ENCODE results near the gene PSMA5. TPM values are rescaled to one million over a fixed set of nuclear protein-coding genes. Genes with fewer than 3 reads are reported as not detected.

Gene PSMA5
- total RNA-seq, 1 experiment from 2014 or later: 169 TPM

DNA sequence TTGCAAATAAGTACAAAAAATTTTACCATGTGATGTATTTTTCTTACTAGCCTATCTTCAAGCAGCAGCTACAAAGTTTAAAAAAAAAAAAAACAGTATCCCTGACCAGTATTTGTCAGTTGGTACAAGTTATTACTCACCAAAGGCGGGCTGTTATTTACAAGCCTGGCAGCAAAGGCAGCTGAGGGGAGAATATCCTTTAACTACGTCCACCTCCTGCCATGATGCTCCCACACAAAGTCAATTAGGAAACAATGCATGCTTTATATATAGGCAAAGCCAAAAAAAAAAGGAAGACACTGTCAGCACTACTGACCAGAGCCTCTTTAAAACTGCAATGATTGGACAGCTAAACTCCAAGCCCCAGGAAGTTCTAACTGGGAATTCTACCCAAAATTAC lies 13.7 kb downstream of the PSMA5 start:
- no peak overlapping the region for H3K4me2 ChIP-seq (ENCODE audit: low read length)
- ChIA-PET CTCF (interaction anchor here (0.9 kb wide), 1 partner anchor 11 kb away, joined by 3 read pairs; no protein-coding TSS in a partner anchor), RAD21 (ENCODE audit: low non-redundant PET in 1 of 2, low total read pairs in 2 of 2, uncharacterized antibody in 2 of 2, unreplicated experiment in 2 of 2) (no interaction called here), POLR2A (no interaction called here)
- no peaks in the 10 kb centered on the region for H3K4me1 ChIP-seq (ENCODE audit: control insufficient read depth in 1 of 2, insufficient read depth in 2 of 2, low read length in 2 of 2)
- H3K27ac ChIP-seq (ENCODE audit: low read depth, low read length): no peak overlapping the region
- H3K27me3 ChIP-seq (ENCODE audit: insufficient read depth, low read length): no peaks in the 10 kb centered on the region
- peaks cover 74 to 90% of the 10 kb centered on the region in 2 experiments for H3K36me3 ChIP-seq (ENCODE audit: control insufficient read depth in 1 of 2, insufficient read depth in 2 of 2, low read length in 2 of 2)
- intact Hi-C loops (cut with micrococcal nuclease): no loop called here
- H3K9me3 ChIP-seq (ENCODE audit: control insufficient read depth in 1 of 2, insufficient read depth in 1 of 2, low read depth in 1 of 2, low read length in 2 of 2): no peaks in the 10 kb centered on the region
- H3K9me2 ChIP-seq (ENCODE audit: insufficient read depth): no peaks in the 10 kb centered on the region
- H2AFZ ChIP-seq (ENCODE audit: low read depth, low read length, poor library complexity, severe bottlenecking): no peak overlapping the region
- no peak for DNase-seq (ENCODE audit: low read depth, low spot score)
- BruUV-seq (replicated peaks): no TSS peak
- no peak overlapping the region for H3K9ac ChIP-seq (ENCODE audit: low read length)
- ATAC-seq: no peak
- peaks cover 88% of the 10 kb centered on the region for H3K79me2 ChIP-seq (ENCODE audit: insufficient read depth, low read length)
- no peak for TF ChIP-seq SIN3A (IDR thresholded peaks at IDR 0.05; ENCODE audit: low read depth)
- no peak overlapping the region for H3K4me3 ChIP-seq (replicated peaks in 1 of 2; ENCODE audit: low read depth in 1 of 2, low read length in 2 of 2)
- peaks cover 15% of the 10 kb centered on the region for H4K20me1 ChIP-seq (ENCODE audit: insufficient read depth)

DNA sequence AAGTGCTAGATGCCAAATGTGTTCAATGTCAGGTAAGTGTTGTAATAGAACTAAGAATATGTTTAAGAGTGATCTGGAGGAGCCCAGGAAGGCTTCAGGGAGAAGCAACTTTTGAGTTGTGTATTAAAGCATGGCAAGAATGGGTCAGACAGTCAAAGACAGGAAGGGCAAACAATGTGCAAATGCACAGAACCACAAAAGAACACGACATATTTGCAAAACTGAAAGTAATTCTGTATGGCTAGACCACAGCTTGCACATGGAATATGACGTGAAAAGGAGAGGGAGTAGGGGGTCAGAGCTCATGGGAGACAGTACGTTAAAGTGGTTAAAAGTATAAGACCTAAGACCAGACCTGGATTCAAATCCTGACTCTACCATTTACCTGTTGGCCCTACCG lies 21.4 kb downstream of the PSMA5 start:
- ChIA-PET CTCF (no interaction called here), RAD21 (ENCODE audit: low non-redundant PET in 1 of 2, low total read pairs in 2 of 2, uncharacterized antibody in 2 of 2, unreplicated experiment in 2 of 2) (no interaction called here), POLR2A (no interaction called here)
- ATAC-seq (no peak), DNase-seq (ENCODE audit: low read depth, low spot score) (no peak)
- intact Hi-C loops (cut with micrococcal nuclease): no loop called here
- Histone ChIP-seq H3K9me3 (ENCODE audit: control insufficient read depth in 1 of 2, insufficient read depth in 1 of 2, low read depth in 1 of 2, low read length in 2 of 2) (no peaks in the 10 kb centered on the region), H3K27ac (ENCODE audit: low read depth, low read length) (no peak overlapping the region), H3K4me2 (ENCODE audit: low read length) (no peak overlapping the region), H3K9me2 (ENCODE audit: insufficient read depth) (no peaks in the 10 kb centered on the region), H3K79me2 (ENCODE audit: insufficient read depth, low read length) (peaks cover 47% of the 10 kb centered on the region), H3K9ac (ENCODE audit: low read length) (no peak overlapping the region), H3K4me1 (ENCODE audit: control insufficient read depth in 1 of 2, insufficient read depth in 2 of 2, low read length in 2 of 2) (no peaks in the 10 kb centered on the region), H2AFZ (ENCODE audit: low read depth, low read length, poor library complexity, severe bottlenecking) (no peak overlapping the region), H3K27me3 (ENCODE audit: insufficient read depth, low read length) (no peaks in the 10 kb centered on the region), H4K20me1 (ENCODE audit: insufficient read depth) (no peaks in the 10 kb centered on the region; the same call in 1 of the 2 replicates), H3K36me3 (ENCODE audit: control insufficient read depth in 1 of 2, insufficient read depth in 2 of 2, low read length in 2 of 2) (peaks cover 46 to 47% of the 10 kb centered on the region in 2 experiments), H3K4me3 (replicated peaks in 1 of 2; ENCODE audit: low read depth in 1 of 2, low read length in 2 of 2) (no peak overlapping the region)
- no TSS peak for BruUV-seq (replicated peaks)
- TF ChIP-seq, protein P1, sequence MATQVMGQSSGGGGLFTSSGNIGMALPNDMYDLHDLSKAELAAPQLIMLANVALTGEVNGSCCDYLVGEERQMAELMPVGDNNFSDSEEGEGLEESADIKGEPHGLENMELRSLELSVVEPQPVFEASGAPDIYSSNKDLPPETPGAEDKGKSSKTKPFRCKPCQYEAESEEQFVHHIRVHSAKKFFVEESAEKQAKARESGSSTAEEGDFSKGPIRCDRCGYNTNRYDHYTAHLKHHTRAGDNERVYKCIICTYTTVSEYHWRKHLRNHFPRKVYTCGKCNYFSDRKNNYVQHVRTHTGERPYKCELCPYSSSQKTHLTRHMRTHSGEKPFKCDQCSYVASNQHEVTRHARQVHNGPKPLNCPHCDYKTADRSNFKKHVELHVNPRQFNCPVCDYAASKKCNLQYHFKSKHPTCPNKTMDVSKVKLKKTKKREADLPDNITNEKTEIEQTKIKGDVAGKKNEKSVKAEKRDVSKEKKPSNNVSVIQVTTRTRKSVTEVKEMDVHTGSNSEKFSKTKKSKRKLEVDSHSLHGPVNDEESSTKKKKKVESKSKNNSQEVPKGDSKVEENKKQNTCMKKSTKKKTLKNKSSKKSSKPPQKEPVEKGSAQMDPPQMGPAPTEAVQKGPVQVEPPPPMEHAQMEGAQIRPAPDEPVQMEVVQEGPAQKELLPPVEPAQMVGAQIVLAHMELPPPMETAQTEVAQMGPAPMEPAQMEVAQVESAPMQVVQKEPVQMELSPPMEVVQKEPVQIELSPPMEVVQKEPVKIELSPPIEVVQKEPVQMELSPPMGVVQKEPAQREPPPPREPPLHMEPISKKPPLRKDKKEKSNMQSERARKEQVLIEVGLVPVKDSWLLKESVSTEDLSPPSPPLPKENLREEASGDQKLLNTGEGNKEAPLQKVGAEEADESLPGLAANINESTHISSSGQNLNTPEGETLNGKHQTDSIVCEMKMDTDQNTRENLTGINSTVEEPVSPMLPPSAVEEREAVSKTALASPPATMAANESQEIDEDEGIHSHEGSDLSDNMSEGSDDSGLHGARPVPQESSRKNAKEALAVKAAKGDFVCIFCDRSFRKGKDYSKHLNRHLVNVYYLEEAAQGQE (IDR thresholded peaks at IDR 0.05; ENCODE audit: low read depth): no peak
- TF ChIP-seq CEBPB (IDR thresholded peaks at IDR 0.05; ENCODE audit: low read depth): no peak
- TF ChIP-seq, protein P2, sequence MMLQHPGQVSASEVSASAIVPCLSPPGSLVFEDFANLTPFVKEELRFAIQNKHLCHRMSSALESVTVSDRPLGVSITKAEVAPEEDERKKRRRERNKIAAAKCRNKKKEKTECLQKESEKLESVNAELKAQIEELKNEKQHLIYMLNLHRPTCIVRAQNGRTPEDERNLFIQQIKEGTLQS (IDR thresholded peaks at IDR 0.05): no peak
- no peak for TF ChIP-seq ZFX (IDR thresholded peaks at IDR 0.05)
- TF ChIP-seq, protein P3, sequence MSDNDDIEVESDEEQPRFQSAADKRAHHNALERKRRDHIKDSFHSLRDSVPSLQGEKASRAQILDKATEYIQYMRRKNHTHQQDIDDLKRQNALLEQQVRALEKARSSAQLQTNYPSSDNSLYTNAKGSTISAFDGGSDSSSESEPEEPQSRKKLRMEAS (IDR thresholded peaks at IDR 0.05): no peak
- TF ChIP-seq EZH2phosphoT487 (IDR thresholded peaks at IDR 0.05; ENCODE audit: borderline replicate concordance): no peak
- no peak for TF ChIP-seq SRF (IDR thresholded peaks at IDR 0.05; ENCODE audit: low read depth)
- TF ChIP-seq, protein P4, sequence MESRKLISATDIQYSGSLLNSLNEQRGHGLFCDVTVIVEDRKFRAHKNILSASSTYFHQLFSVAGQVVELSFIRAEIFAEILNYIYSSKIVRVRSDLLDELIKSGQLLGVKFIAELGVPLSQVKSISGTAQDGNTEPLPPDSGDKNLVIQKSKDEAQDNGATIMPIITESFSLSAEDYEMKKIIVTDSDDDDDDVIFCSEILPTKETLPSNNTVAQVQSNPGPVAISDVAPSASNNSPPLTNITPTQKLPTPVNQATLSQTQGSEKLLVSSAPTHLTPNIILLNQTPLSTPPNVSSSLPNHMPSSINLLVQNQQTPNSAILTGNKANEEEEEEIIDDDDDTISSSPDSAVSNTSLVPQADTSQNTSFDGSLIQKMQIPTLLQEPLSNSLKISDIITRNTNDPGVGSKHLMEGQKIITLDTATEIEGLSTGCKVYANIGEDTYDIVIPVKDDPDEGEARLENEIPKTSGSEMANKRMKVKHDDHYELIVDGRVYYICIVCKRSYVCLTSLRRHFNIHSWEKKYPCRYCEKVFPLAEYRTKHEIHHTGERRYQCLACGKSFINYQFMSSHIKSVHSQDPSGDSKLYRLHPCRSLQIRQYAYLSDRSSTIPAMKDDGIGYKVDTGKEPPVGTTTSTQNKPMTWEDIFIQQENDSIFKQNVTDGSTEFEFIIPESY (IDR thresholded peaks at IDR 0.05; ENCODE audit: extremely low read depth, insufficient replicate concordance, low read length): no peak
- TF ChIP-seq ZNF274 (IDR thresholded peaks at IDR 0.05; ENCODE audit: low read depth, low read length): no peak
- TF ChIP-seq YY1 (IDR thresholded peaks at IDR 0.05; ENCODE audit: extremely low read depth, insufficient replicate concordance, low read depth, low read length): no peak
- no peak for TF ChIP-seq EZH2 (IDR thresholded peaks at IDR 0.05)
- no peak for TF ChIP-seq RAD21 (IDR thresholded peaks at IDR 0.05; ENCODE audit: low read depth)
- no peak for TF ChIP-seq SP1 (IDR thresholded peaks at IDR 0.05; ENCODE audit: low read depth)
- TF ChIP-seq POLR2A (IDR thresholded peaks at IDR 0.05; ENCODE audit: borderline replicate concordance, extremely low read depth, insufficient read depth, insufficient read length): no peak
- no peak for TF ChIP-seq POLR2AphosphoS5 (IDR thresholded peaks at IDR 0.05; ENCODE audit: low read depth, low read length)
- no peak for TF ChIP-seq JUND (IDR thresholded peaks at IDR 0.05)

Measured in HCT116 (cell line).